ENCODE data around the gene FBN3.
"Not testable (repeated sequence)": the region's sequence is repeated elsewhere in the genome, so short reads cannot be mapped to it uniquely, and the experiment has no call there.

Gene FBN3

DNA sequence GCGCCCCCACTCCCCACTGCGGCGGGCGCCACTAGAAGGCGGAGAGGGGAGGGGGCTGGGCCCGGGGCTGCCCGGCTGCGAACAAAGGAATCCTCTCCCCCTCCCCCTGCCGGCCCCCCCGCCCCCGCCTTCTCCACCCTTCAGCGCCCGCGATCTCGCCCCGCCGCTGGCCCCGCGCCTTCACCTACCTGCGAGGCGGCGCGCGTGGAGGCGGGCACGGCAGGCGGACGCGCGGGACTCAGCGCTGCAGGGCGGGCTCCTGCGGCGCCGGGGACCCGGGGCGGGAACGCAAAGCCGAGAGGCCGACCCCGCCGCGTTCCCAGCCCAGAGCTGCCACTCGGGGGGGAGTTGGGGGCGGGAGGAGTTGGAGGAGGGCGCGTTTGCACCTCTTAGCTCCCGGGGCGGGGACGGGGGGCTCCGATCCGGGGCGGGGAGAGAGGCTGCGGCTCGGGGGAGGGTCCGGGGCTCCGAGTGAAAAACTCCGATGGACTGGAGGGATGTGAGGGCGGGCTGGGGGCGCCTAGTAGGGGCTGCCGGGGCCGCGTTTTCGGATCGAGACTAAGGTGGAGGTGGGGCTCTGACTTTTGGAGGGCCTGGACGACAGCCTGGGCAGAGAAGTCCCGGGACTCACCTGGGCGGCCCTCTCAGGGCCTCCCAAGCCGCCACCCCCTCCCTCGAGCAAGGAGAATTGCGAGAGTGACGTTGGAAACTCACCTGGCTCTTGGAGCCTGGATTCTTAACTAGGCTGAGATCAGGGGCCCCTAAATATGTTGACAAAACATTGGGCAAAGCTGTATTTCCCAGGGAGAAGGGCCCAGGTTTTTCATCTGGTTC lies at the start of gene FBN3:
Gene FBN3 (minus strand): TSS at position 332 of the 834 bp plus-strand sequence. CDS start 2,112 bp downstream, outside the sequence.
- DNase-seq: no peak

DNA sequence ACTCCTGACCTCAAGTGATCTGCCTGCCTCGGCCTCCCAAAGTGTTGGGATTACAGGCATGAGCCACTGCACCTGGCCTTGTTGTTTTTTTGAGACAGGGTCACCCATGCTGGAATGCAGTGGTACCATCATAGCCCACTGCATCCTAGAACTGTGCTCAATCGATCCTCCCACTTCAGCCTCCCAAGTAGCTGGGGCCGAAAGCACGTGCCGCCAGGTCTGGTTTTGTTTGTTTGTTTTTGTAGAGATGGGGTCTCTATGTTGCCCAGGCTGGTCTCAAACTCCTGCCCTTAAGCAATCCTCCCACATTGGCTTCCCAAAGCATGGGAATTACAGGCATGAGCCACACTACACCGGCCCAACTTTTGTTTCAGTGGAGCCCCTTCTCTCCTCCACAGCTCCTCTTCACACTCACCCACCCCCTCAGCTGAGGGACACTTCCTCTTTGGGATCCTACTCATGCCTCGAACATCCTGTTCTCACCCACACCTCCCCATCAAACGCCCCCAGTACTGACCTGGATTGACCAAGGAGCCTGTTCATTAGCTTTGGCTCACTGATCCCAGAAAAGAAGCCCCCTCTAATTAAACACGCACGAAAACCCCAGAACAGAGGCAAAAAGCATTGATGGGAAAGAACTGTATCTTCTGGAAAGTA lies 47.0 kb upstream of the FBN3 start:
- no peak for DNase-seq

DNA sequence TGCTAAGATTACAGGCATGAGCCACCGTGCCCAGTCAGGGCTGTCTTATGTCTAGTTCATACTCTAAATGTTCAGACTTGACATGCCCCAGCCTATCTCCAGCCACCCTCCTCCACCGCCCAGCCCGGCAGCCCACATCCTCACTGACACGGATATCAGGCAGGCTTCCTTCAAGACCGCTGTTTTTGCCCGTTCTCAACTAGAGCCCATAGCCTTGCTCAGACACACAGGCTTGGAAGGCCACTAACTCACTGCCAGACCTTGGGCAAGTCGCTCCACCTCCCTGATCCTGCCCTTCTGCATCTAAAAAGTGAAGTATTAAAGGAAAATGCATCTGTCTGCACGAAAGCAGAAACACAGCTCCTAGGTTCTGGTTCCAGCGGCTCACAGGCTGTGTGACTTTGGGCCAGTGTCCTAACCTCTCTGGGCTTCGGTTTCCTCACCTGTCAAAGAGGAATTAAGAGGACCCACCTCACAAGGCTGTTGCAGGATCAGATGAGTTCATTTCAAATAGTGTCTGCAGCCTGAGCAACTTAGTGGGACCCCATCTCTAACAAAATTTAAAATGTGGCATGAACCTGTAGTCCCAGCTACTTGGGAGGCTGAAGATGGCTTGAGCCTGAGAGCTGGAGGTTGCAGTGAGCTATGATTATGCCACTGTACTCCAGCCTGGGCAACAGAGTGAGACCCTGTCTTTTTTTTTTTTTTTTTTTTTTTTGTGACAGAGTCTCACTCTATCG lies 45.3 kb upstream of the FBN3 start:
- no peak for DNase-seq

DNA sequence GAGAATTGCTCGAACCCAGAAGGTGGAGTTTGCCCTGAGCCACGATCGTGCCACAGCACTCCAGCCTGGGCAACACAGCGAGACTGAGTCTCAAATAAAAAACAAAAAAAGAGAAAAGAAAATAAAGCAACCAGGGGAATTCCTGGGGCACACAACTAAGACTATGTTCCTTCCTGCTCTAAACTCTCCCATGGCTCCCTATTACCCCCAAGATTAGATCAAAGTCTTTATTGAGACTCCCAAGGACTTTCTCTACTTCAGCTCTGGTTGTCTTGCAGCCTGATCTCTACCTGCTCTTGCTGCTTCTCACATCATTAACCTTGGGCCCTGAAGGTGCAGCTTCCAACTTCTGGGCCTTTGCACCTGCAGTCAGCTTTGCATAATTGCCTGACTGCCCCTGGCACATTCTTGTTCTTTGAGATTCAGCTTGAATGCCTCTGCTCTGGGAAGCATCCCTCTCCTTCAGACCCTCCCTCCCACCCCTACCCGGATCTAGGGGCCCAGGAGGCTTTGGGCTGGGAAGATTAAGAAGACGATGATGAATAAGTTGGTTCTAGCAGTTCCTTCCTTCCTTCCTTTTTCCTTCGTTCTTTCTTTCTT lies 42.9 kb upstream of the FBN3 start:
- DNase-seq: no peak

DNA sequence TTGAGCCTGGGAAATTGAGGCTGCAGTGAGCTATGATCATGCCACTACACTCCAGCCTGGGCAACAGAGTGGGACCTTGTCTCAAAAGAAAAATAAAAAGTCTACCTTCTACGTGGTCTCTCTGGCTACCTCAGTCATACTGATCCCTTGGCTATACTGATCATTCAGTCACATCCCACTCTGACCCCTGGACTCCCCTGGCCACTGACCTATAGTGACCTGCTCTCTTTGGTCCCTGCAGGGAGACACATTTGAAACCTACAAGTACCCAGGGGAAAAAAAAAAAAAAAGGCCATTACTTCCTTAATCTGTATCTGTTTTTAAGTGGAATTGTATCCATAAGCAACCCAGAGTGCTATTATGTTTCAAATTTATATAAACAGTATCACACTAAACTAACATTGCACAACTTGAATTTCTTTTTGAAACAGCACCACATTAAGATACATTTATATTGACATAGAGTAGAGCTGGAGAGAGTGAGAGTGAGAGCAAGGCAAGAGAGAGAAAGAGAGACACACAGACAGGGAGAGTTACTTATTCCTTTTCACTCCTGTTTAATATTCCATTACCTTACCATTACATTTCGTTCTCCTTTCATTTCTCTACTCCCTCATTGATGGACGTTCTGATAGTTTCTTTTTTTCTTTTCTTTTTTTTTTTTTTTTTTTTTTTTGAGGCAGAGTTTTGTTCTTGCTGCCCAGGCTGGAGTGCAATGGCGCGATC lies 36.1 kb upstream of the FBN3 start:
- DNase-seq: no peak

DNA sequence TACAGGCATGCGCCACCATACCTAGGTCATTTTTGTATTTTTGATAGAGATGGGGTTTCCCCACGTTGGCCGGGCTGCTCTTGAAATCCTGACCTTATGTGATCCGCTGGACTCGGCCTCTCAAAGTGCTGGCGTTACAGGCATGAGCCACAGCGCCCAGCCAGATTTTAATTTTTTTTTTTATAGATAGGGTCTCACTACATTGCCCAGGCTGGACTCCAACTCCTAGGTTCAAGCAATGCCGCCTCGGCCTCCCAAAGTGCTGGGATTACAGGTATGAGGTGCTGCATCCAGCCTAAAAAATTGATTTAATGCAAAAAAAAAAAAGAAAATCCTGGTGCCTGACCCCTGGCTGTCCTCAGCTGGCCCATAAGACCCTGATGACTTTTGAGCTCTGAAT lies 34.9 kb upstream of the FBN3 start:
- no peak for DNase-seq

DNA sequence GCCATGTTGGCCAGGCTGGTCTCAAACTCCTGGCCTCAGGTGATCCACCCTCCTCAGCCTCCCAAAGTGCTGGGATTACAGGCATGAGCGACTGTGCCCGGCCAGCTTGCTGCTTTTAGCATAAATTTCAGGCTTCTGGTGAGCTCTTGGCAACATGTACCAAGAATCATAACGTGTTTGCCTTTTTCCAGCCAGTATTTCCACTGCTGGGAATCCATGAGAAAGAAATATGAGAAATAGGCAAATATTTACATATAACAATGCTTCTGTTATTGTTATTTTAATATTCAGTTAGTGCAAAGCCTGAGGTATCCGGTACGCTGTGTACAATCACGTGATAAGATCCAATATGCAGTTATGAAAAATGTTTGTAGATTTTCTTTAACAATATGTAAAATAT lies 30.6 kb upstream of the FBN3 start:
- DNase-seq: no peak

DNA sequence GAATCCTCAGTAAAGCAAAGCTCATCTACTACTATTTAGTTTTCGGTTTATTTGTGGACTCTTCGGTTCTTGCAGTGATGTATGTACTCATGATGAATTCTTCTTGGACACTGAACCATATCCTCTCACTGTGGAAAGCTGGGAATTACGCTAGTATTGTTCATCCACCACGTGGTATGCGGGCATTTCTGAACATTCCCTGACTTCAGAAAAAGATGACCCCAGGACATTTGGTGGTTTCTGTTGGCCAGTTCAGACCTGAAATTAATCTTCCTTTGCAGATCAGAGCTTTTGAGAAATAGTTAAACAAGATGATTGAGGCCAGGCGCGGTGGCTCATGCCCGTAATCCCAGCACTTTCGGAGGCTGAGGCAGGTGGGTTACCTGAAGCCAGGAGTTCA lies 25.3 kb upstream of the FBN3 start:
- DNase-seq: no peak

DNA sequence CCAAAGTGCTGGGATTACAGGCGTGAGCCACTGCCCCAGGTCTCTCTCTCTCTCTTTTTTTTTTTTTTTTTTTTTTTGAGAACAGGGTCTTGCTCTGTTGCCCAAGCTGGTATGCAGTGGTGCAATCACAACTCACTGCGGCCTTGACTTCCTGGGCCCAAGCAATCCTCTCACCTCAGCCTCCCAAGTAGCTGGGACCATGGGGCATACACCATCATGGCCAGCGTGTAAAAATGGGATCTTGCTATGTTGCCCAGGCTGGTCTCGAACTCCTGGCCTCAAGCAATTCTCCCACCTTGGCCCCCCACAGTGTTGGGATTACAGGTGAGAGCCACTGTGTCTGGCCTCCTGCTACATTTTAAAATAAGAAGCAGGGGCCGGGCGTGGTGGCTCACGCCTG lies 19.1 kb upstream of the FBN3 start:
- no peak for DNase-seq

DNA sequence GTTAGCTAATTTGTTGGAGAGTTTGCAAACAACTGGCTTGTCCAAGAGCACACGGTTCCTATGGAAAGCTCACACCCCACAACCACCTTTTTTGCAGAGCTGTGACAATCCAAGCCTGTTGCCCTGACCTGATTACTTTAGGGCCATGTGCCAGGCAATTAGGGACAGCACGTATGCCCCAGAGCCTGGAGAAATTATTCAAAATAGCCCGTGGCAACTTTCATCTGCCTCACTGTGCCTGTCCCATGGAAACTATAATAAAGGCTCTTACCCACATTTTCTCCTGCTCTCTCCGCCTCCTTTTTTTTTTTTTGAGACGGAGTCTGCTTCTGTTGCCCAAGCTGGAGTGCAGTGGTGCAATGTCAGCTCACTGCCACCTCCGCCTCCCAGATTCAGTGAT lies 18.6 kb upstream of the FBN3 start:
- no peak for DNase-seq

DNA sequence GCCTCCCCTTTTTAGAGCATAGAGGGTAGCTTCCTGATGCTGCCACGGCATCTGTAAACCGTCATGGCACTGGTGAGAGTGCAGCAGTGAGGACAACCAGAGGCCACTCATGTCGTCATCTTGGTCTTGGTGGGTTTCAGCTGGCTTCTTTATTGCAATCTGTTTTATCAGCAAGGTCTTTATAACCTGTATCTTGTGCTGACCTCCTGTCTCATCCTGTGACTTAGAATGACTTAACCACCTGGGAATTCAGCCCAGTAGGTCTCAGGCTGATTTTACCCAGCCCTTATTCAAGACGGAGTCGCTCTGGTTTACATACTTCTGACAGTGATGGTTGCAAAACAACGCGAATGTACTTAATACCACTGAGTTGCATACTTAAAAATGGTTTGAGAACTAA lies 14.4 kb upstream of the FBN3 start:
- no peak for DNase-seq

DNA sequence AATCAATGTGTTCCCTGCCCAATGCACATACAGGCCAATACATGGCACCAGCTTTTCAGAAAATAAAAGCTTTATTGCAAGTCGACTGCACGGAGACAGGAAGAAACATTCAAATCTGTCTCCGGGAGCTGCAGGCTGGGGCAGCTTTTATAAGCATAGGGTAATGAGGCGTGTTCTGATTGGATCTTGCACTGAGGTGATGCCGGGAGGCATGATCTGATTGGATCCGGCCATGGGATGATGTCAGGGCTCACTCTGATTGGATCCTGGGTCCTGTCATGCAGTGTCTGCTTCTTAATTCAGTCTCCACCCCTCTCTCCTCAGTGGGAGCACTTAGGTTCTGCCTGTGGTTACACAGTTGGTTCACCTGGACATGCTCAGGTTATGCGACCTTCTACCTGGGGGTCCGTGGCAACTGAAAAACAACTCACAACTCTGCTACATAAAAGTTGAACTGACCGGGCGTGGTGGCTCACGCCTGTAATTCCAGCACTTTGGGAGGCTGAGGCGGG lies 11.8 kb upstream of the FBN3 start:
- no peak for DNase-seq

DNA sequence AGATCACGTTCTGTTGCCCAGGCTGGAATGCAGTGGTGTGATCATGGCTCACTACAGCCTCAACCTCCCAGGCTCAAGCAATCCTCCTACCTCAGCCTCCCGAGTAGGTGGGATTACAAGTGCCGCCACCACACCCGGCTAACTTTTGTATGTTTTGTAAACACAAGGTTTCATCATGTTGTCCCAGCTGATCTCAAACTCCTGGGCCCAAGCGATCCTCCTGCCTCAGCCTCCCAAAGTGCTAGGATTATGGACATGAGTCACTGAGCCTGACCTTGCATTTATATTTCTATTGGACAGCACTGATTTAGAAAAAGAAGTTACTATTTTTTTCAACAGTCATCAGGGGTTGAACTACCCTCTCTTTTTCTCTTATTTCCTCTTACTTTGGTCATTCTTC lies 9.9 kb upstream of the FBN3 start:
- DNase-seq: not testable (repeated sequence)

DNA sequence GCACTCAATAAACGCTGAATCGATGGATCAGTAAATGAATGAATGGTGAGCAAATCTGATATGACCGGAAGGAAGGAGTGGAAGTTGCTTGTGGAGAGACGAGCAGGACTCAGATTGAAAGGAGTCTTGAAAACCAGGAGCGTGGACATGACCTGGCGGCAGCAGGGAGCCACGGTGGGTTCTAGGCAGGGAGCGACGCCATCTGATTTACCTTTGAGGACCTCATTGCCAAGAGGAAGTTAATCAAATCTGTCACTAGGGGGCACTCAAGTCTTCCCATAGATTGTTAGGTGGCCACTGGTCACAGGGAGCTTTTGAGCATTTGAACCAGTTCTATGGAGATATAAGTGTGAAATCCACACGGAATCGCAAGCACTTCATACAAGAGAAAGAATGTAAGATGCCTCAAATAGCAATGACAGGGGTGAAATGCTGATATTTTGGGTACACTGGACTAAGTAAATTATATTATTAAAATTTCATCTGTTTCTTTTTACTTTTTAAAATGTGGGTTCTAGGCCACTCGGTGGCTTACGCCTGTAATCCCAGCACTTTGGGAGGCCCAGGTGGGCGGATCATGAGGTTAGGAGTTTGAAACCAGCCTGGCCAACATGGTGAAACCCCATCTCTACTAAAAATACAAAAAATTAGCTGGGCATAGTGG lies 9.2 kb upstream of the FBN3 start:
- peak; percentile 88 for DNase-seq

DNA sequence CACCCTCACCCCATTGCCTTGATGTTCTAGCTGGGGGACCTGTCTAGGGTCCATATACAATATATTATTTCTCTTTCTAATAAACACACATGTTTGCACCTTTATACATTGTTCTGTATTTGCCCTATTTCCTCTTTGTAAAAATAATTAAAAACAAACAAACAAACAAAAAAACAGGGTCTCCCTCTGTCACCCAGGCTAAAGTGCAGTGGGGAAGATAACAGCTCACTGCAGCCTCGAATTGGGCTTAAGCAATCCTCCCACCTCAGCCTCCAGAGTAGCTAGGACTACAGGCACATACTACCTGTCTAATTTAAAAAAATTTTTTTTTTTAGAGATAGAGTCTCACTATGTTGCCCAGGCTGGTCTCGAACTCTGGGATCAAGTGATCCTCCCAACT lies 5.9 kb upstream of the FBN3 start:
- no peak for DNase-seq

DNA sequence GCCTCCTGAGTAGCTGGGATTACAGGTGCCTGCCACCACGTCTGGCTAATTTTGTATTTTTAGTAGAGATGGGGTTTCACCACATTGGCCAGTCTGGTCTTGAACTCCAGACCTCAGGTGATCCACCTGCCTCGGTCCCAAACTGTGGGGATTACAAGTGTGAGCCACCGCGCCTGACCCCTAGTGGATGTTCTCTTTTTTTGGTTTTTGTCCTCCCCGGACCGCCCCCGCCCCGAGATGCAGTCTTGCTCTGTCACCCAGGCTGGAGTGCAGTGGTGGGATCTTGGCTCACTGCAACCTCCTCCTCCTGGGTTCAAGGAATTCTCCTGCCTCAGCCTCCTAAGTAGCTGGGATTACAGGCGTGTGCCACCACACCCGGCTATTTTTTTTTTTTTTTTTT lies 4.6 kb upstream of the FBN3 start:
- DNase-seq: not testable (repeated sequence)

DNA sequence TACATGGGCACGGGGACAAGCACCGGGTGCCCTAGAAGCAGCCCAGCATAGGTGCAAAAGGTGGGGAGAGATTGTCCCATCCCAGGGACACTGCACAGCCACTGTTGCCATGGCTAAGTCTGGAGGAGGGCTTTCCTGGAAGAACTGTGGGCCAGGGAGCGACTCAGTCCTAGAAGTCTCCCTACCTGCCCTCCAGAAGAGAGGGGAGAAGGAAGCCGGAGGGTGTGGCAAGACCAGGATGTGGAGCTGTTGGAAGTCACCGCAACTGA lies 2.3 kb upstream of the FBN3 start:
- DNase-seq: no peak

DNA sequence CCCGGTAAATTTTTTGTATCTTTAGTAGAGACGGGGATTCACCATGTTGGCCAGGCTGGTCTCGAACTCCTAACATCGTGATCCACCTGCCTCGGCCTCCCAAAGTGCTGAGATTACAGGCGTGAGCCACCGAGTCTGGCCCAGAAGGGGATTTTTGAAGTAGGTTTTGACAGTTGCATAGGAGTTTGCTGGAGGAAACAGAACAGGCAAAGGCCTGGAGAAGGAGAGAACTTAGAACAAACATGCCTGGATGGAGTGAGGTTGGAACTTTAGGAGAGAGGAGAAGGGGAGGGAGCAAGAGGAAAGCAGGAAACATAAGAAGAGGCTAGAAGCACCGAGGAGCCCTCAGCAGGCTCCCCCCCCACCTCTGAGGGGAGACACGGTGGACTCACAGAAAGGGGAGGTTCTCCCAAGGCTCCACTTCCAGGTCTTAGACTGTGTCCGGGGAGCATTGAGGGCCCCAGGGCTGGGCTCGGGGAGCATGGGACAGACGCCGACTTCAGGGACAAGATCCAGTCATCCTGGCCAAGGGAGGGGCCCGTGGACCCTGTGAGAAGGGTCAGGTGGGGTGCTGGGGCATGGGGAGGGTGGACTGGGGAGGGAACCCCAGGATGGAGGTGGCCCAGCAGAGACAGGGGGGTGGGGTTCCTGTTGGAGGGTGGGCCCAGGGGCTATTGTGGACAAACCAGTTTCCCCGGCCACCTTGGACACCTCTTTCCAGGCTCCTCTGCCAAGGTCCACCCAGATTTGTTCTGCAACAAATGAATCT lies 1.8 kb upstream of the FBN3 start:
- no peak for DNase-seq

DNA sequence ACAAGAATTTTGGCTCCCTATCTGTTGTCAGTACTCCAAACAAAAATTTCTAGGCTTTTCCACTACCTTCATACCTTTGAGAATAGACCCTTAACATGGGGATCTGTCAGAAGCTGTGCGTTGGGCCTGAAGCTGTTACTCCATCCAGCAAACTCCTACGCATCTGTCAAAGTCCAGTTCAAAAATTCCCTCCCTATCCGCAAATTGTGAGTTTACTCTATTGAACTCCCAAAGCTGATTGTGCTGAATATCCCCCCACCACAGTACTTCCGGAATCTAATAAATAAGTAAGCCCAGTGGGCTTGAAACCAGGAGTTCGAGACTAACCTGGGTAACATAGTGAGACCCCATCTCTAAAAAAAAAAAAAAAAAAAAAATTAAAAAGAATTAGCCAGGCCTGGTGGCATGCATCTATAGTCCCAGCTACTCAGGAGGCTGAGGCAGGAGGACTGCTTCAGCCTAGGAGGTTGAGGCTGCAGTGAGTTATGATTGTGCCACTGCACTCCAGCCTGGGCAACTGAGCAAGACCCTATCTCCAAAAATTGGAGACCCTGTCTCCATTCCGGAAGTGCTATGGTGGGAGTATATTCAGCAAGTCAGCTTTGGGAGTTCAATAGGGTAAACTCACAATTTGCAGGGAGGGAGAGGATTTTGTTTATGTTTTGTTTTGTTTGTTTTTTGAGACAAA lies 930 bp upstream of the FBN3 start:
- DNase-seq: no peak

DNA sequence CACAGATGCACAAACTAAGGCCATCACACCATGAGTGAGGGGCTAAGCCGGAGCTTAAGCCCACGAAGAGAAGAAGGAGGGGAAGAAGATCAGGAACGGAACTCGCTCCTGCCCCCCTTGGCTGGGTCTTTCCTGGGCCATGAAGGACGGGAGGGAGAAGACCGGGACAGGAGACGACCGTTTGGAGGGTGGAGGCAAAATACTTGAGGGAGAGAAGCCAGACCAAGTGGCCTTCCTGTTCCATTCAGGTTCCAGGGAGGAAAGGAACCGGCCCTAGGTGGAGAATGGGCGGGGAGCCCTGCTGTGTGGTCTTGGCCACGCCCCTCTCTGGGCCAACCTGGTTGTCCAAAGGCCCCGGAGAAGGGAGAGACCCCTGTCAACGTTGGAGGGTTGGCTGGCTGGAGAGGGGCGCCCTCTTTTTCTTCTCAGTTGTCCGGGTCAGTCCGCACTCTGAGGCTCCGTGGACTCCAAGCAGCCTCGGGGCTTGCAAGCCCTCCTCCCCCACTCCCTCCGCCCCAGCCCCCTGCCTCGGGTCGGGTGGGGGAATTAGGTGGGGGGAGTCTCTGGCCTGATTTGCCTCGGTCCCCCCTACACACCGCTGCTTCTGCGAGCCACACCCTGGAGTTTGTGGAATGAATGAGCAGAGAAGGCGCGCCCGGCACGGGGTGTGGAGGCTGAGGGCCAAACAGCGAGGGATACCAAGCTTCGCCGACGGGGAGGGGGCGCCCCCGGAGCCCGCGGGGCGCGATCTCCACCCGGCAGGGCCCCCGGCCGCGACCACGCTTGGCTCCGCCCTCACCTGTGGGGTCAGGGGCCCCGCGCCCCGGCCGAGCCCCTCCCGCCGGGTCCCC lies 757 bp downstream of the FBN3 start:
- no peak for DNase-seq

Measured in midbrain (tissue), 1 donor.